Progenitor cell of endocrine pancreas (in vitro differentiated cells): Measurements from ENCODE around the gene TRMT61A. TPM values are rescaled to one million over a fixed set of nuclear protein-coding genes. Genes with fewer than 3 reads are reported as not detected.
A peak's percentile ranks its signal among the peaks of the same experiment; 100 is the strongest.

Experiments
- DNase-seq: peaks from one replicate; pipeline ENCODE4 v3.0.0; 2021; ENCODE audit warnings: low spot score; ENCODE audit not compliant: unreplicated experiment
- H3K27ac Mint-ChIP-seq: 2 replicates; pipeline ENCODE4 v1.8.0; 2021; ENCODE audit warnings: mild to moderate bottlenecking, moderate library complexity, mixed read lengths
- H3K27me3 Mint-ChIP-seq: 2 replicates; pipeline ENCODE4 v1.8.0; 2021; ENCODE audit warnings: mixed read lengths
- H3K36me3 Mint-ChIP-seq: 2 replicates; pipeline ENCODE4 v1.8.0; 2022; ENCODE audit warnings: mixed read lengths; ENCODE audit not compliant: insufficient read depth
- H3K4me1 Mint-ChIP-seq: 2 replicates; pipeline ENCODE4 v1.8.0; 2021; ENCODE audit warnings: low read depth, mixed read lengths
- H3K4me3 Mint-ChIP-seq: 2 replicates; pipeline ENCODE4 v1.8.0; 2021; ENCODE audit warnings: low read depth, mild to moderate bottlenecking, moderate library complexity, mixed read lengths
- H3K9me3 Mint-ChIP-seq: 2 replicates; pipeline ENCODE4 v1.8.0; 2021; ENCODE audit warnings: low read depth, mixed read lengths
- CTCF ChIP-seq: fragments of 200-600 bp; sonication (generic); IDR thresholded peaks from one replicate; pipeline ENCODE4 v1.5.0; 2021; ENCODE audit warnings: antibody characterized with exemption, mild to moderate bottlenecking; ENCODE audit not compliant: unreplicated experiment
- long read RNA-seq: library from polyadenylated mRNA; unstranded; transcript quantifications from one replicate; pipeline ENCODE4 v2.0.0, GENCODE V29; 2020
- total RNA-seq: library from RNA; stranded (reverse); gene quantifications from 2 replicates; pipeline ENCODE4 v1.2.1, GENCODE V29; 2021

The TRMT61A gene
- total RNA-seq: 10.3 and 10.7 TPM in 2 replicates
- long read RNA-seq, partial matches to known transcripts: 0 of 1 reads
- long read RNA-seq, other reads (novel, unspliced or antisense): 0 of 1 reads

GRCh38 chr14:103528587-103529382 is at the start of gene TRMT61A:
Gene TRMT61A (plus strand): TSS chr14:103529196. CDS start chr14:103529979, 783 bp downstream.
- Mint-ChIP-seq H3K36me3 (no peaks in the 10 kb centered on the region), H3K27ac (peak within 1 kb of the TSS; percentile 99), H3K27me3 (no peaks in the 10 kb centered on the region), H3K9me3 (no peaks in the 10 kb centered on the region), H3K4me3 (peak within 1 kb of the TSS; percentile 89), H3K4me1 (peaks cover 45% of the 10 kb centered on the region)
- DNase-seq: peak; percentile 74
- TF ChIP-seq CTCF: no peak

GRCh38 chr14:103480595-103480994 is 48.4 kb upstream of the TRMT61A start:
- Mint-ChIP-seq H3K27me3 (no peaks in the 10 kb centered on the region), H3K4me3 (no peak overlapping the region), H3K36me3 (peaks cover 34% of the 10 kb centered on the region), H3K27ac (peak overlapping the region; percentile 9), H3K9me3 (no peaks in the 10 kb centered on the region), H3K4me1 (no peaks in the 10 kb centered on the region)
- no peak for DNase-seq
- TF ChIP-seq CTCF: no peak

- Mint-ChIP-seq H3K9me3 (no peaks in the 10 kb centered on the region), H3K27ac (no peak overlapping the region), H3K4me1 (no peaks in the 10 kb centered on the region), H3K36me3 (peaks cover 22% of the 10 kb centered on the region), H3K27me3 (no peaks in the 10 kb centered on the region), H3K4me3 (no peak overlapping the region)
- no peak for DNase-seq
- no peak for TF ChIP-seq CTCF
Measured at GRCh38 chr14:103483600-103483999, 45.4 kb upstream of the TRMT61A start.

- no peaks in the 10 kb centered on the region for H3K4me1 Mint-ChIP-seq
- TF ChIP-seq CTCF: no peak
- H3K27me3 Mint-ChIP-seq: no peaks in the 10 kb centered on the region
- H3K27ac Mint-ChIP-seq: no peak overlapping the region
- no peaks in the 10 kb centered on the region for H3K9me3 Mint-ChIP-seq
- no peak for DNase-seq
- H3K36me3 Mint-ChIP-seq: peaks cover 25% of the 10 kb centered on the region
- no peak overlapping the region for H3K4me3 Mint-ChIP-seq
Measured at GRCh38 chr14:103485504-103485903, 43.5 kb upstream of the TRMT61A start.

- H3K36me3 Mint-ChIP-seq: peaks cover 15% of the 10 kb centered on the region
- no peak overlapping the region for H3K27ac Mint-ChIP-seq
- no peaks in the 10 kb centered on the region for H3K9me3 Mint-ChIP-seq
- no peak overlapping the region for H3K4me3 Mint-ChIP-seq
- no peaks in the 10 kb centered on the region for H3K27me3 Mint-ChIP-seq
- TF ChIP-seq CTCF: no peak
- H3K4me1 Mint-ChIP-seq: no peaks in the 10 kb centered on the region
- DNase-seq: no peak
Measured at GRCh38 chr14:103488071-103488470, 40.9 kb upstream of the TRMT61A start.
